Peyer's patch (tissue), 4 donors: Measurements from ENCODE around the gene CLSTN1.

Source experiments
- POLR2A ChIP-seq, 2 donors: fragments of 450-650 bp; IDR thresholded peaks; one replicate each; pipeline ENCODE4 v1.5.1; 2017; ENCODE audit warnings: antibody characterized with exemption in 2 of 2, mild to moderate bottlenecking in 2 of 2, moderate library complexity in 2 of 2
- TF ChIP-seq, protein P1 (sequence below), 6 experiments: fragments of 450-650 bp in 4 of 6; fragments of 200-600 bp in 2 of 6; sonication (generic) in 1 of 6; IDR thresholded peaks; one replicate each; pipeline ENCODE4 v1.5.1; 2017 to 2019; ENCODE audit warnings: antibody characterized with exemption in 6 of 6, mild to moderate bottlenecking in 3 of 6, moderate library complexity in 1 of 6

DNA sequence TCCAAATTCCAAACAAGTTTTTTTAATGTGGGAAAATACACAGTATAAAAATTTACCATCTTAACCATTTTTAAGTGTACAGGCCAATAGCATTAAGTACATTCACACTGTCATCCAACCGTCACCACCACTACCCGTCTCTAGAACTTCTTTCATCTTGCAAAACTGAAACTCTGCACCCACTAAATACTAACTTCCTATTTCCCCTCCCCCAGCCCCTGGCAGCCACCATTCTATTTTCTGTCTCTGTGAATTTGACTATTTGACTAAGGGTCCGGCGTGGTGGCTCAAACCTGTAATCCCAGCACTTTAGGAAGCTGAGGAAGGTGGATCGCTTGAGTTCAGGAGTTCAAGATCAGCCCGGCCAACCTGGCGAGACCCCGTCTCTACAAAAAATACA is 36.1 kb downstream of the CLSTN1 start:
- TF ChIP-seq, protein P1, sequence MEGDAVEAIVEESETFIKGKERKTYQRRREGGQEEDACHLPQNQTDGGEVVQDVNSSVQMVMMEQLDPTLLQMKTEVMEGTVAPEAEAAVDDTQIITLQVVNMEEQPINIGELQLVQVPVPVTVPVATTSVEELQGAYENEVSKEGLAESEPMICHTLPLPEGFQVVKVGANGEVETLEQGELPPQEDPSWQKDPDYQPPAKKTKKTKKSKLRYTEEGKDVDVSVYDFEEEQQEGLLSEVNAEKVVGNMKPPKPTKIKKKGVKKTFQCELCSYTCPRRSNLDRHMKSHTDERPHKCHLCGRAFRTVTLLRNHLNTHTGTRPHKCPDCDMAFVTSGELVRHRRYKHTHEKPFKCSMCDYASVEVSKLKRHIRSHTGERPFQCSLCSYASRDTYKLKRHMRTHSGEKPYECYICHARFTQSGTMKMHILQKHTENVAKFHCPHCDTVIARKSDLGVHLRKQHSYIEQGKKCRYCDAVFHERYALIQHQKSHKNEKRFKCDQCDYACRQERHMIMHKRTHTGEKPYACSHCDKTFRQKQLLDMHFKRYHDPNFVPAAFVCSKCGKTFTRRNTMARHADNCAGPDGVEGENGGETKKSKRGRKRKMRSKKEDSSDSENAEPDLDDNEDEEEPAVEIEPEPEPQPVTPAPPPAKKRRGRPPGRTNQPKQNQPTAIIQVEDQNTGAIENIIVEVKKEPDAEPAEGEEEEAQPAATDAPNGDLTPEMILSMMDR (IDR thresholded peaks at IDR 0.05): no peak
- TF ChIP-seq POLR2A (IDR thresholded peaks at IDR 0.05): no peak
